GM12801 (cell line): ENCODE results near the gene ZSCAN5A.

Experiments
- TF ChIP-seq, protein P1 (sequence below): IDR thresholded peaks from one replicate; pipeline ENCODE4 v1.5.1; 2011; ENCODE audit warnings: control low read depth; ENCODE audit not compliant: insufficient read length; ENCODE audit errors: extremely low read depth

Gene ZSCAN5A

GRCh38 chr19:56282809-56283208 lies 31.8 kb downstream of the ZSCAN5A start:
- TF ChIP-seq, protein P1, sequence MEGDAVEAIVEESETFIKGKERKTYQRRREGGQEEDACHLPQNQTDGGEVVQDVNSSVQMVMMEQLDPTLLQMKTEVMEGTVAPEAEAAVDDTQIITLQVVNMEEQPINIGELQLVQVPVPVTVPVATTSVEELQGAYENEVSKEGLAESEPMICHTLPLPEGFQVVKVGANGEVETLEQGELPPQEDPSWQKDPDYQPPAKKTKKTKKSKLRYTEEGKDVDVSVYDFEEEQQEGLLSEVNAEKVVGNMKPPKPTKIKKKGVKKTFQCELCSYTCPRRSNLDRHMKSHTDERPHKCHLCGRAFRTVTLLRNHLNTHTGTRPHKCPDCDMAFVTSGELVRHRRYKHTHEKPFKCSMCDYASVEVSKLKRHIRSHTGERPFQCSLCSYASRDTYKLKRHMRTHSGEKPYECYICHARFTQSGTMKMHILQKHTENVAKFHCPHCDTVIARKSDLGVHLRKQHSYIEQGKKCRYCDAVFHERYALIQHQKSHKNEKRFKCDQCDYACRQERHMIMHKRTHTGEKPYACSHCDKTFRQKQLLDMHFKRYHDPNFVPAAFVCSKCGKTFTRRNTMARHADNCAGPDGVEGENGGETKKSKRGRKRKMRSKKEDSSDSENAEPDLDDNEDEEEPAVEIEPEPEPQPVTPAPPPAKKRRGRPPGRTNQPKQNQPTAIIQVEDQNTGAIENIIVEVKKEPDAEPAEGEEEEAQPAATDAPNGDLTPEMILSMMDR: no peak

DNA sequence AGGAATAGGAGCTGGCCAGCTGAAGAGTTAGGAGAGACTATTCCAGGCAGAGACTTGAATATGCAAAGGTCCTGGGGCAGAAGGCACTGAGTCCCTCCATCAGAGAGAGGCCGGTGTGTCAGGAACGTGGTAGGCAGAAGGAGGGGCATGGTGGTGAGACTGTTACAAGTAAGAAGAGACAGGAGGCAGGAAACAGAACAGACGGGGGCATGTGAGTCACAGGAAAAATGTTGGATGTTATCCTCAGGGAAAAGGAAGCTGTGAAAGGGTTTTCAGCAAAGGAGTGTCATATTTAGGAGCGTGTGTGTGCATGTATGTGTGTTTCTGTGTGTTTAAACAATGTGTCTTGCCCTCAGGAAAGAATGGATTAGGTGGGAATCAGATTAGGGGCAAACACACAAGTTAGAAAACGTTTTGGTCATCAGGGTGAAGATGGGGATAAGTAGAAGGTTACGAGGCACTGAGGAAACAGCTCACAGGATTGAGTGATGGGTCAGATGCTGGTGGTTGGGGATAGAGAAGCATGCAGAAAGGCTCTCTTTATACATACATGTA lies 41.0 kb downstream of the ZSCAN5A start:
- TF ChIP-seq, protein P1: no peak

GRCh38 chr19:56272161-56272798 lies 42.4 kb downstream of the ZSCAN5A start, which contains the start of gene EDDM13:
EDDM13 (plus strand) TSS chr19:56272748; CDS start chr19:56272835, 87 bp downstream.
- TF ChIP-seq, protein P1: no peak

- TF ChIP-seq, protein P1: no peak
Observed at GRCh38 chr19:56271151-56271550, 43.5 kb downstream of the ZSCAN5A start.

GRCh38 chr19:56270676-56271075 lies 44.0 kb downstream of the ZSCAN5A start:
- TF ChIP-seq, protein P1: no peak

- TF ChIP-seq, protein P1: no peak
Observed at GRCh38 chr19:56269348-56269747, 45.3 kb downstream of the ZSCAN5A start.

DNA sequence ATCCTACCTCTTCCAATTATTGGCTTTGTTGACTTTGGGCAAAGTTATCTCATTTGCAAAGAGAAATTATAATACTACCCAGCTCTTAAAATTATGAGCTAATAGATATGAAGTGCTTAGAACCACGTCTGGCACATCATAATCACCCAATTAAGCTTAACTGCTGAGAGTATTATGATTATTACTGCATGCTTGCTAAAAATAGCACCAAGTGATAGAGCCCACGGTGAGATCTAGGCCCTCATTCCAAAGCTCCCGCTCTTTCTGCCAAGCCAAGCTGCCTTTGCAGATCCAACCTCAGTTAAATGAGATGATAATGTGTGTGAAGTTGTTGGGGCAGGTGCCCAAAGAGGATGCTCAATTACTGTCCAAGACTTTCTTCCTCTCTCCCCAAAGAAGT lies 48.6 kb downstream of the ZSCAN5A start:
- TF ChIP-seq, protein P1: no peak
